ENCODE data around the gene VSTM4. TPM values are rescaled to one million over a fixed set of nuclear protein-coding genes. Genes with fewer than 3 reads are reported as not detected.

VSTM4 gene
- total and polyA plus RNA-seq, 4 donors, result 1.0 to 3.1 (median 2.0) TPM

GRCh38 chr10:49152663-49153062, 37.3 kb upstream of the VSTM4 start:
- H3K9ac ChIP-seq (ENCODE audit: low read depth in 1 of 2, low read length in 2 of 2), result no peak overlapping the region
- WGBS, result 88% methylated on average over 4 of the region's 4 CpGs
- no peak for TF ChIP-seq FOXA1 (IDR thresholded peaks at IDR 0.05)
- no peak for TF ChIP-seq ATF3 (IDR thresholded peaks at IDR 0.05)
- TF ChIP-seq ZBTB33 (IDR thresholded peaks at IDR 0.05), result no peak
- no peak for TF ChIP-seq MAX (IDR thresholded peaks at IDR 0.05)

GRCh38 chr10:49152037-49152436, 36.7 kb upstream of the VSTM4 start:
- Histone ChIP-seq H3K9ac (ENCODE audit: low read depth in 1 of 2, low read length in 2 of 2) (no peak overlapping the region), H3K27ac (ENCODE audit: low read depth in 1 of 2, low read length in 2 of 2) (no peak overlapping the region), H3K4me1 (ENCODE audit: control insufficient read depth in 4 of 4, insufficient read depth in 4 of 4, low read length in 3 of 4) (no peaks in the 10 kb centered on the region), H3K9me3 (ENCODE audit: control insufficient read depth in 4 of 4, low read length in 3 of 4) (peaks cover 0 to 2% (median 0%) of the 10 kb centered on the region in 4 donors), H3K36me3 (ENCODE audit: control insufficient read depth in 4 of 4, insufficient read depth in 3 of 4, low read depth in 1 of 4, low read length in 3 of 4) (no peaks in the 10 kb centered on the region), H3K27me3 (ENCODE audit: control insufficient read depth in 4 of 4, insufficient read depth in 4 of 4, low read length in 3 of 4) (no peaks in the 10 kb centered on the region), H3K4me3 (ENCODE audit: low read depth in 1 of 3, low read length in 3 of 3) (no peak overlapping the region)
- DNase-seq (ENCODE audit: low spot score), result no peak
- TF ChIP-seq CTCF (IDR thresholded peaks at IDR 0.05; ENCODE audit: low read depth, low read length, missing input control) (no peak), RAD21 (IDR thresholded peaks at IDR 0.05) (no peak), FOXA1 (IDR thresholded peaks at IDR 0.05) (no peak), YY1 (IDR thresholded peaks at IDR 0.05) (no peak), REST (IDR thresholded peaks at IDR 0.05) (no peak), MAX (IDR thresholded peaks at IDR 0.05) (no peak), GABPA (IDR thresholded peaks at IDR 0.05 in 1 of 2, conservative IDR thresholded peaks at IDR 0.05 in 1 of 2) (no peak), SP1 (IDR thresholded peaks at IDR 0.05) (no peak), FOXA2 (IDR thresholded peaks at IDR 0.05) (no peak), ZBTB33 (IDR thresholded peaks at IDR 0.05) (no peak), RXRA (IDR thresholded peaks at IDR 0.05) (no peak), TAF1 (conservative IDR thresholded peaks at IDR 0.05) (no peak), EGR1 (IDR thresholded peaks at IDR 0.05; ENCODE audit: low read depth in 2 of 2) (no peak), HNF4G (IDR thresholded peaks at IDR 0.05) (no peak), ATF3 (IDR thresholded peaks at IDR 0.05) (no peak), HNF4A (conservative IDR thresholded peaks at IDR 0.05) (no peak), NR2F2 (IDR thresholded peaks at IDR 0.05) (no peak)
- WGBS, result 92% methylated on average over 4 of the region's 4 CpGs

More at GRCh38 chr10:49152663-49153062, 37.3 kb upstream of the VSTM4 start:
- no peaks in the 10 kb centered on the region for H3K36me3 ChIP-seq (ENCODE audit: control insufficient read depth in 4 of 4, insufficient read depth in 3 of 4, low read depth in 1 of 4, low read length in 3 of 4)
- no peaks in the 10 kb centered on the region for H3K4me1 ChIP-seq (ENCODE audit: control insufficient read depth in 4 of 4, insufficient read depth in 4 of 4, low read length in 3 of 4)
- H3K9me3 ChIP-seq (ENCODE audit: control insufficient read depth in 4 of 4, low read length in 3 of 4), result peaks cover 0 to 1% (median 0%) of the 10 kb centered on the region in 4 donors
- DNase-seq (ENCODE audit: low spot score), result no peak
- no peaks in the 10 kb centered on the region for H3K27me3 ChIP-seq (ENCODE audit: control insufficient read depth in 4 of 4, insufficient read depth in 4 of 4, low read length in 3 of 4)
- H3K27ac ChIP-seq (ENCODE audit: low read depth in 1 of 2, low read length in 2 of 2), result no peak overlapping the region
- no peak overlapping the region for H3K4me3 ChIP-seq (ENCODE audit: low read depth in 1 of 3, low read length in 3 of 3)

Data from liver (tissue), 9 donors.